Measurements from ENCODE around the gene GET3. TPM values are rescaled to one million over a fixed set of nuclear protein-coding genes. Genes with fewer than 3 reads are reported as not detected.
"Not testable (repeated sequence)": the region's sequence is repeated elsewhere in the genome, so short reads cannot be mapped to it uniquely, and the experiment has no call there.

GET3 gene
- total RNA-seq, 3 donors from 2014 or later = 92.8 to 95.1 (median 93.8) TPM

DNA sequence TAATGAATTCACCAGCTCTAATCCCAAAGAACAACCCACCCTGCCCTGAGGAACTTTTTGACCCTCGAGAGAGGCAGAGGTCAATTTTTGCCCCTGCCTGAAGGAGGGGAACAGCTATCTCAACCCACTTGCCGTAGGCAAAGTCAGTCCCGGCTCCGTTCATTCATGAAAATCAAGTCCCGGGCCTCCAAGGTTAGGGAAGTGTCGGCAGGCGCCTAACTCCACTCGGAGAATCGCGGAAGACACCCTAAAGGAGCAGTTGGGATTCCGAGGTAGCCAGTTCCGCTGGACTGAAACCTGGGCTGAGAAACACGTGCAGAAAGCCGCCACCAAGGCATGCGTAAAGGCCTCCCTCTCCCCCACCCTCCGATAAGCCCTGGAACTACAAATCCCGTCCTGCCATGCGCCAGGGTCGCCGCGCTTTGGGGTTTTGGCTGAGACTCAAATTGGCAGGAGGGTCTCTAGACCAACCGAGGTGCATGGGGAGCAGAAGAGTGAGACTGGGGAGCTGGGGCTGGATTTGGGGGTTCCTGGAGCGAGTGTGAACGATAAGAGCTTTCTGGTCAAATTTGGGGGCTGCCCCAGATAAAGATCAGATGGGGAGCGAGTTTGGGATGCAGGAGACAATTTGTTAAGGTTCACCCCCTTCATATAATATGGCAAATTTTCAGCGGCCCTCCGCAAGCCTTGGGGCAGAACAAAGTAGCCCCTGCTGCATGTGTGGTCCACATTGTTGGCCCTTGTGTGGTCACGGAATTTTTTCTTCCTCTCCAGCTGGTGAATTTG is 13.5 kb upstream of the GET3 start, which contains the start of gene TNPO2:
TSS of gene TNPO2 (minus strand) at position 292 of the 786 bp plus-strand sequence. CDS start 2,955 bp downstream, outside the sequence.
- Mint-ChIP-seq H3K9me3 (no peaks in the 10 kb centered on the region), H3K4me3 (peak within 1 kb of the TSS; percentile 94), H3K36me3 (ENCODE audit: insufficient read depth) (peaks cover 14% of the 10 kb centered on the region), H3K4me1 (ENCODE audit: low read depth) (peaks cover 21% of the 10 kb centered on the region), H3K27me3 (ENCODE audit: low read depth) (no peaks in the 10 kb centered on the region)
- peak; percentile 60 to 67 for ATAC-seq
- DNase-seq = peak; percentile 63

DNA sequence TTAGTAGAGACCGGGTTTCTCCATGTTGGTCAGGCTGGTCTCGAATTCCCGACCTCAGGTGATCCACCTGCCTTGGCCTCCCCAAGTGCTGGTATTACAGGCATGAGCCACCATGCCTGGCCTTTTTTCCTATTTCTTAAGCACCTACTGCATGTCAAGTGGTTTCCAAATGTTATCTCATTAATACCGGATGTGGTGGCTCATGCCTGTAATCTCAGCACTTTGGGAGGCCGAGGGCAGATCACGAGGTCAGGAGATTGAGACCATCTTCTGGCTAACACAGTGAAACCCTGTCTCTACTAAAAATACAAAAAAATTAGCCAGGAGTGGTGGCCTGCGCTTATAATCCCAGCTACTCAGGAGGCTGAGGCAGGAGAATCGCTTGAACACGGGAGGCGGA is 11.7 kb upstream of the GET3 start:
- peaks cover 17% of the 10 kb centered on the region for H3K36me3 Mint-ChIP-seq (ENCODE audit: insufficient read depth)
- peaks cover 20% of the 10 kb centered on the region for H3K4me1 Mint-ChIP-seq (ENCODE audit: low read depth)
- not testable (repeated sequence) for ATAC-seq; H3K4me3 Mint-ChIP-seq; DNase-seq; H3K27me3 Mint-ChIP-seq (ENCODE audit: low read depth); H3K9me3 Mint-ChIP-seq

DNA sequence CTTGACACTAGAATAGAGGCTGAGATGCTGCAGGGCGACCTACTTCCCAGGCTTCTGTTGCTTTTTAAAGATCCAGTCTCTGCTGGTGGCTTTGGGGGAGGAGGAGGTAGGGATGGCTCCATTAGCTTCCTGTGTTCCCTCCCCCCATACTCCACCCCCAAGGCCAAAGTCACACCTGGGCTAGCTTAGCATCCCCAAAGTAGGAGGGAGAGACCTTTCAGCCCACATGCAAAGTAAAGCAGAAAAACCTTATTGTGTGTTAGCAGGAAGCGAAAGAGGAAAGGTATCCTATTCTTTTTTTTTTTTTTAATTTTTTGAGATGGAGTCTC is 10.3 kb upstream of the GET3 start:
- no peaks in the 10 kb centered on the region for H3K27me3 Mint-ChIP-seq (ENCODE audit: low read depth)
- H3K4me3 Mint-ChIP-seq = no peak overlapping the region
- H3K36me3 Mint-ChIP-seq (ENCODE audit: insufficient read depth) = peaks cover 12% of the 10 kb centered on the region
- ATAC-seq (no peak), DNase-seq (no peak)
- peaks cover 21% of the 10 kb centered on the region for H3K4me1 Mint-ChIP-seq (ENCODE audit: low read depth)
- no peaks in the 10 kb centered on the region for H3K9me3 Mint-ChIP-seq

DNA sequence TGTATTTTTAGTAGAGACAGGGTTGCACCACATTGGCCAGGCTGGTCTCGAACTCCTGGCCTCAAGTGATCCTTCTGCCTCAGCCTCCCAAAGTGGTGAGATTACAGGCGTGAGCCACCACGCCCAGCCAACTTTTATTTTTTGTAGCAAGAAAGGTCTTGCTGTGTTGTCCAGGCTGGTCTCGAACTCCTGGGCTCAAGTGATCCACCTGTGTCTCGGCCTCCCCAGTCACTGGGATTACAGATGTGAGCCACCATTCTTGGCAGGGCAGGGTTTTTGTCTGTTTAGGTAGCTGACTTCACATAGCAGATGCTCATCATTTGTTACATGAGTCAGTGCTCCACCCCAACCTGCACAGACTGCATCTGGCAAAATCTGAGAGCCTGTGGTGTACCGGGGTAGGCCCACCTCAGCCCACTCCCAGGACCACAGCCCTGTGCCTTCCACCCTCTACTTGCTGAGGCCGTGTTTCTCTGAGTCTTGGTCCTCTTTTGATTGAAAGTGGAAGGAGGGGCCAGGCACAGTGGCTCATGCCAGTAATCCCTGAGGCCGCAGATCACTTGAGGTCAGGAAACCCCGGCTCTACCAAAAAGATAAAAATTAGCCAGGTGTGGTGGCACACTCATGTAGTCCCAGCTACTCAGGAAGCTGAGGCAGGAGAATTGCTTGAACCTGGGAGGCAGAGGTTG is 9.4 kb upstream of the GET3 start:
- DNase-seq = no peak
- Mint-ChIP-seq H3K4me3 (no peak overlapping the region), H3K9me3 (no peaks in the 10 kb centered on the region), H3K27me3 (ENCODE audit: low read depth) (no peaks in the 10 kb centered on the region), H3K4me1 (ENCODE audit: low read depth) (peaks cover 28% of the 10 kb centered on the region), H3K36me3 (ENCODE audit: insufficient read depth) (peaks cover 14% of the 10 kb centered on the region)
- ATAC-seq = no peak

DNA sequence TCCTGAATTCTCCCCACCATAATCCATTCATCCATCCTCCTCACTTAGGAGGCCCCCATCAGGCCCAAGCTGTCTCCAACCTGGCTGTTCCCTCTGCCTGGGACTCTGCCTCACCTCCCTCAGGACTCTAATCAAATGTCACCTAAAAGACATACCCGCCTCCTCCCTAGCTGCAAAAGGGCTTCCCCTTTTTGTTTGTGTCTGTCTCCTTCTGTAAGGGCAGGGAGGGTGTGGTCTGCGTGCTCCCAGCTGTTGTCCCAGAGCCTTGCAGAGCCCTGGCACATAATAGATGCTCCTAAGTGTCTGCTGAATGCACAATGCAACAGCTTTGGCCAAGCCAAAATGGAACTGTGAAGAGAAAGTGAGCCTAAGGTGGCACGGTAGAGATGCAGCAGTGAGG is 7.2 kb upstream of the GET3 start:
- no peak for ATAC-seq
- Mint-ChIP-seq H3K36me3 (ENCODE audit: insufficient read depth) (peaks cover 14% of the 10 kb centered on the region), H3K9me3 (no peaks in the 10 kb centered on the region), H3K4me3 (peak overlapping the region; percentile 19), H3K27me3 (ENCODE audit: low read depth) (no peaks in the 10 kb centered on the region), H3K4me1 (ENCODE audit: low read depth) (peaks cover 29% of the 10 kb centered on the region)
- DNase-seq = no peak

DNA sequence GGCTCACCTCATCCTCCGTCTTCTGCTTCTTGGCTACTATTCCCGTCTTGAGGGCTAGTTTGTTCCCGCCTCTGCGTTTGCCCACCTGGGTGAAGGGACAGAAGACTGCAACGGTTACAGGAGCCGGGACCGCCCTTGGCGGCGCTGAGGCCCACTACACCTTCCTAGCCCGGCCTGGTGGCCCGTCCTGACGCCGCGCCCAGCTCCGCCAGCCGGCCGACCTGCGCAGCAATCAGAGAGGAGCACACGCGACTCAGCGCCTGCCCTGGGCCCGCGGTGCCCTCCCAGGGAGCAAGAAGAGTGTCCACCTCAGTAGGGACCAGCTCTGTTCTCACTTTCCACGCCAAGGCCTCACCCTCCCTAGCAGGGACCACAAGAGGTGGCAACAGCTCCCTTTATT is 6.0 kb upstream of the GET3 start:
- no peaks in the 10 kb centered on the region for H3K9me3 Mint-ChIP-seq
- H3K36me3 Mint-ChIP-seq (ENCODE audit: insufficient read depth) = peaks cover 14% of the 10 kb centered on the region
- ATAC-seq = no peak
- DNase-seq = no peak
- no peak overlapping the region for H3K4me3 Mint-ChIP-seq
- H3K4me1 Mint-ChIP-seq (ENCODE audit: low read depth) = peaks cover 29% of the 10 kb centered on the region
- H3K27me3 Mint-ChIP-seq (ENCODE audit: low read depth) = no peaks in the 10 kb centered on the region

DNA sequence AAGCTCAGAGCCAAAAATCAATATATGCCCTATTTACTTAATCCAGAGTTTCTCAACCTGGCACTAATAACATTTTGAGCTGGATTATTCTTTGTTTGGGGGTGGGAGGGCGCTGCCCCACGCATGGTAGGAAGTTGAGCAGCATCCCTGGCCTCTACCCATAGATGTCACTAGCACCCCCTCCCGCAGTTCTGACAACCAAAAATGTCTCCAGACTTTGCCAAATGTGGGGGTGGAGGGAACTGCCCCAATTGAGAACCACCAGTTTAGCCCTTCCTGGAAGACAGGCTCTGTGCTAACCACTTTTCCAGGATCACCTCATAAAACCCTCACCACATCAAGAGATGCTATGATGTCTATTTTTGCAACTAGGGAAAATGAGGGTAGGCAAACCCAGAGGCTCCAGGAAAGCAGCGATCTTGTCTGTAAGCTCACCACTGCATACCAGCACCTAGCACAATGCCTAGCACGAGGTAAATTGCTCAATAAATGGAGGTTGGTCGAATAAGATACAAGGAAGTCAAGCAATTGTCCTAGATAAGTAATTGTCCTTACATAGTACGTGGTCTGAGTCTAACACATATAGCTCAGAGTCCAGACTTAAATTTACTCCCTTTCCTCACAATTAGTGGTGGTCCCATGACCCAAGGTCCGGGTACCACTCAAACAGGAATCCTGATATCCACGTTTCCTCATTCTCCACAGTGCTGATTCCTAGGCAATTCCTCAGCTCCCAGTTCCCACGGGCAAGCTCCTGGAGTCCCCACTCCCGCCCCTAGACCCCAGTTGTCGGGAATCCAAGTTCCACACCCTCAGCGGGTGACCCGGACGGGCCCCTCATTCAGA is 3.7 kb upstream of the GET3 start:
- DNase-seq = peak; percentile 40
- ATAC-seq = peak in 1 of 2 donors; percentile 6
- H3K36me3 Mint-ChIP-seq (ENCODE audit: insufficient read depth) = peaks cover 14% of the 10 kb centered on the region
- H3K9me3 Mint-ChIP-seq = no peaks in the 10 kb centered on the region
- H3K4me1 Mint-ChIP-seq (ENCODE audit: low read depth) = peaks cover 46% of the 10 kb centered on the region
- peak overlapping the region; percentile 95 for H3K4me3 Mint-ChIP-seq
- no peaks in the 10 kb centered on the region for H3K27me3 Mint-ChIP-seq (ENCODE audit: low read depth)

DNA sequence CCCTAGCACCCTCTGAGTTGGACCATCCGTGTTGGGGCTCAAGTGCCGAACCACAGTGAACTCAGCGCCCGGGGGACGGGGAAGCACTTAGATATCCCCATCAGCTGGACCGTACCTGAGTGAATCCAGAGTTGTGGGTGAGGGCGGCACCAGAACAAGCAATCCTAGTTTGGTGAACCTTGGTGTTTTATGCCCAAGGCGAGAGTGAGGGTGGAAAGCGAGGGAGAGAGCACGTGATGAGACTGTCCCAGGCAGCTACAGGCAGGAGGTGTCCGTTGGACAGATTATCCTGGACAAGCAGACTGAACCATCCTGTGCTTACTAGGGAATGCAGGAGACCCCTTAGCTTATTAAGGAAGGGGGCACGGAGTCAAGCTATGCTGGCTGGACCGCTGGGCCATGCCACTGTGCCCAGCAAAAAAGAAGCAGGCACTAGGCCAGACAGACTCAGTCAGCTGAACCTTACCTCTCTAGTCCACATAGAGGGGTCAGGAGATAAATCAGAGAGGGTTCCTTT is 596 bp downstream of the GET3 start:
- DNase-seq (no peak), ATAC-seq (no peak)
- Mint-ChIP-seq H3K4me1 (ENCODE audit: low read depth) (peaks cover 29% of the 10 kb centered on the region), H3K4me3 (peak overlapping the region; percentile 100), H3K36me3 (ENCODE audit: insufficient read depth) (peaks cover 9% of the 10 kb centered on the region), H3K27me3 (ENCODE audit: low read depth) (no peaks in the 10 kb centered on the region), H3K9me3 (no peaks in the 10 kb centered on the region)

DNA sequence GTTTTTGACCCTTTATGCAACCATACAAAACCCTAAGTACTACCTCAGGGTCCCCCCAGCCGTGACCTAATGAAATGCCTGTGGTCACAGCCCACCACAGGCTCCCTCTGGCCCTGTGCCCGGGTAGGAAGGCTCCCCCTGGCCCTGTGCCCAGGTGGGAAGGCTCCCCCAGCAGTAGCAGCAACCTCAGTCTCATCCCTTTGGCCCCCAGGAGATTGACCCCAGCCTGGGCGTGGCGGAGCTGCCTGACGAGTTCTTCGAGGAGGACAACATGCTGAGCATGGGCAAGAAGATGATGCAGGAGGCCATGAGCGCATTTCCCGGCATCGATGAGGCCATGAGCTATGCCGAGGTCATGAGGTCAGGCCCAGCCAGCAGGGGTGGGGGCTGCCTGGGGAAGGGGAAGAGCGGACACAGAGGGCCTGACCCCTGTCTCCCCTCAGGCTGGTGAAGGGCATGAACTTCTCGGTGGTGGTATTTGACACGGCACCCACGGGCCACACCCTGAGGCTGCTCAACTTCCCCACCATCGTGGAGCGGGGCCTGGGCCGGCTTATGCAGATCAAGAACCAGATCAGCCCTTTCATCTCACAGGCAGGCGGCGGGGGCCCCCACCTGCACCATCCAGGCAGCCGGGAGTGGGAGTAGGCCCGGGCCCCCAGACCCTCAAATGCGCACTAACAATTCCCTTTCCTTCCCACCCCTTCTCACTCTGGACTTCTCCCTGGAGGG is 8.0 kb downstream of the GET3 start:
- Mint-ChIP-seq H3K4me1 (ENCODE audit: low read depth) (peaks cover 5% of the 10 kb centered on the region), H3K36me3 (ENCODE audit: insufficient read depth) (peaks cover 35% of the 10 kb centered on the region)
- no peak for ATAC-seq

DNA sequence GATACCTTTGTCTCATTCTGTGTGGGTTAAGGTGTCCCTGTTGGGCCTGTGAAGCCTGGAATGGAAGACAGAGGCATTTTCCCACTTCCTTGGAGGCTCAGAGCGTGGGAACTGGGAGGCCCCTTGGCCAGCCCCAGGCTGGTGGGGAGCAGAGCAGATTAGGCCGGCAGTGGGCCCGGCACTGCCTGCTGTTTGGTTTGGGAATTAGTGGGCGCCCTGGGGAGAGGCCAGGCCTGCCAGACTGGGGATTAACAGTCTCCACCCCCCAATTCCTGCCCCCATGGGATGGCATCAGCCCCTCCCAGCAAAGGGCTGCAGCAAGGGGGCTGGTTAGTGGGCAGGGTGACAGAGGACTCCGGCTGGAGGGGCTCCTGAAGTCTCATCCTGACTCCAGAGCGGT is 11.2 kb downstream of the GET3 start:
- no peak for ATAC-seq
- Mint-ChIP-seq H3K9me3 (peaks cover 7% of the 10 kb centered on the region), H3K4me1 (ENCODE audit: low read depth) (peaks cover 3% of the 10 kb centered on the region), H3K4me3 (no peak overlapping the region), H3K36me3 (ENCODE audit: insufficient read depth) (peaks cover 27% of the 10 kb centered on the region), H3K27me3 (ENCODE audit: low read depth) (peaks cover 9% of the 10 kb centered on the region)
- DNase-seq = no peak

More for the DNA sequence above, 8.0 kb downstream of the GET3 start:
- Mint-ChIP-seq H3K4me3 (no peak overlapping the region), H3K27me3 (ENCODE audit: low read depth) (no peaks in the 10 kb centered on the region), H3K9me3 (peaks cover 7% of the 10 kb centered on the region)
- DNase-seq = no peak

DNA sequence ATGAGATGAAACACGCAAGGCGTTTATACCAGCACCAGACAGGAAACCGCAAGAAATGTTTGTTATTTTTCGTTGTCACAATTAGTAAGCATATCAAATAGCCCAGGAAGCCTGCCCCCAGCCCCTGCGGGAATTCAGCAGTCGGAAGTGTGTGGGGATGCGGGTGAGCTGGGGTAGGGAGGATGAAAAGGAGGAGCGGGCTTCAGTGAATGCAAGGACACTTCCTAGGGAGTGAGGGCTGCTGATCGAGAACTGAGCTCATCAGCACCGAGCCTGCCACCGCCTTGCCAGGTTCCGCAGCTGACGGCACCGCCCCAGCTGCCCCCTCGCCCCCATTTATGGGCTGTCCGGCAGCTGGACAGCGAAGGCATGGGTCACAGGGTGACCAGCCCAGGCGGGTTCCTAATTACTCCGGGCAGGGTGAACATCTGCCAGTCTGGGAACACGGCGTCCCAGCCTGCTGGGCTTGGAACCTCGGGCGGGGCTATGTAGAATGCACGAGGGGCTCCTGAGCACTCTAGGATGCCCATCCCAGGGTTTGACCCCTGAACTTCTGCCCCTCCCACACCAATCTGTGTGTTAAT is 12.7 kb downstream of the GET3 start:
- no peak overlapping the region for H3K4me3 Mint-ChIP-seq
- H3K9me3 Mint-ChIP-seq = peaks cover 7% of the 10 kb centered on the region
- peaks cover 24% of the 10 kb centered on the region for H3K36me3 Mint-ChIP-seq (ENCODE audit: insufficient read depth)
- H3K27me3 Mint-ChIP-seq (ENCODE audit: low read depth) = peaks cover 16% of the 10 kb centered on the region
- no peak for ATAC-seq
- H3K4me1 Mint-ChIP-seq (ENCODE audit: low read depth) = peaks cover 3% of the 10 kb centered on the region
- DNase-seq = no peak

DNA sequence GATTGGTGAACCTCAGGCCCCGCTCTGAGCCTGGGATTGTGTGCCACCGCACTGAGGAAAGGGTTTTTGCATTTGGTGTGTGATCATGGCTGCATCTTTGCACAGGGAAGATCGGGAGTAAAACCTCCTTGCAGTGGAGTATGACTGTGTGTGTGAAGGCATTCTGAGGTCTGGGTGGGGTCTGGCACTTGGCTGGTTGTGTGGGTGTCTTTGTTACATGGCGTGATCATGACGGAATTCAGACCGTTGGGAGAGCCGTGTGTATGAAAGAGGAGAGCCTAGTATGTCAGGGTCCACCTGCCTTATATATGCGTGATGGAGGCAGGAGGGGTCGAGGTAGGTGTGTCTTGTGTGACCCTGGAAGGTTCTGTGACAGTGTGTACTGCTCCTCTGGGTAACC is 13.6 kb downstream of the GET3 start:
- Mint-ChIP-seq H3K27me3 (ENCODE audit: low read depth) (peaks cover 19% of the 10 kb centered on the region), H3K4me3 (no peak overlapping the region), H3K9me3 (peaks cover 7% of the 10 kb centered on the region), H3K4me1 (ENCODE audit: low read depth) (peaks cover 3% of the 10 kb centered on the region), H3K36me3 (ENCODE audit: insufficient read depth) (peaks cover 22% of the 10 kb centered on the region)
- ATAC-seq (no peak), DNase-seq (no peak)

DNA sequence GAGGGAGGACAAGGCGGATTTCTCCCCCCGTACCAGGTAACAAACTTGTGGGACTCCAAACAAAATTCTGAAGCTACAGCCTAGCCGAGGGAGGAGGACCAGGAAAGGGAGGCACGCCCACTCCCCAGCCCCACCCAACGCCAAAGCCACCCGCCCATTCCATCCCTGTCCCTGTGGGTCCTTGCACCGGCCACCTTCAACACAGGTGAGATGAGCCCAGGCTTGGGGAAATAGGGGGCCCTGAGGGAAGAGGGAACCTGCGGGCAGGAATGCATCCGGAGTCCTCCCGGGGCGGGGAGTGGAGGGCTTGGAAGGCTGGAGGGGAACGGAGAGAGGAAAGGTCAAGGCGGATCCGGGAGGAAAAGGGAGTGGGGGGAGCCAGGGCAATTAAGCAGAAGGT is 14.3 kb downstream of the GET3 start, which contains the start of gene BEST2:
TSS of gene BEST2 (plus strand) at position 157 of the 400 bp plus-strand sequence. CDS start 802 bp downstream, outside the sequence.
- Mint-ChIP-seq H3K4me1 (ENCODE audit: low read depth) (peaks cover 3% of the 10 kb centered on the region), H3K36me3 (ENCODE audit: insufficient read depth) (peaks cover 18% of the 10 kb centered on the region), H3K27me3 (ENCODE audit: low read depth) (peaks cover 24% of the 10 kb centered on the region), H3K4me3 (no peak within 1 kb of the TSS), H3K9me3 (peaks cover 7% of the 10 kb centered on the region)
- no peak for DNase-seq
- no peak for ATAC-seq
